NB4 (cell line): Measurements from ENCODE around the gene KIDINS220.

ENCODE experiments used
- TF ChIP-seq, protein P1 (sequence below): IDR thresholded peaks from one replicate; pipeline ENCODE4 v1.5.1; 2012; ENCODE audit warnings: low read depth, low read length
- TF ChIP-seq, protein P2 (sequence below): IDR thresholded peaks from 2 replicates; pipeline ENCODE4 v1.6.1; 2011; ENCODE audit warnings: low read depth, low read length

DNA sequence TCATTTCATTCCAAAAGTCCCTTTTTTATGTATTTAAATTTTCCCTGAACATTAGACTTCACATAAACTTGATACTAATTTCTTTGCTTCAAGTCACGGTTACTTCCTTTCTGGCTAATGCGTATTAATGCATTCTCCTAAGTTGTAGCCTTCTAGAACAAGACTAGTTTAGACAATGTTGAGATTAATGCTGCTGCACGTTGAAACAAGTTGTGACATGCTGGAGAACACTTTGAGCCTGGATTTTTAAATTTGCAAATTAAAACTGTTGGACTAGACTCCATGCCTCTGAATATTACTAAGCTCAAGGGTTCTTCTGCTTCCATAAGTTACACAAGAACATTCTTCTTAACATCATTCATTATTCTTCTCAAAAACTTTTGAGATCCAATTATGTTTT, 126.5 kb downstream of the KIDINS220 start:
- TF ChIP-seq, protein P1, sequence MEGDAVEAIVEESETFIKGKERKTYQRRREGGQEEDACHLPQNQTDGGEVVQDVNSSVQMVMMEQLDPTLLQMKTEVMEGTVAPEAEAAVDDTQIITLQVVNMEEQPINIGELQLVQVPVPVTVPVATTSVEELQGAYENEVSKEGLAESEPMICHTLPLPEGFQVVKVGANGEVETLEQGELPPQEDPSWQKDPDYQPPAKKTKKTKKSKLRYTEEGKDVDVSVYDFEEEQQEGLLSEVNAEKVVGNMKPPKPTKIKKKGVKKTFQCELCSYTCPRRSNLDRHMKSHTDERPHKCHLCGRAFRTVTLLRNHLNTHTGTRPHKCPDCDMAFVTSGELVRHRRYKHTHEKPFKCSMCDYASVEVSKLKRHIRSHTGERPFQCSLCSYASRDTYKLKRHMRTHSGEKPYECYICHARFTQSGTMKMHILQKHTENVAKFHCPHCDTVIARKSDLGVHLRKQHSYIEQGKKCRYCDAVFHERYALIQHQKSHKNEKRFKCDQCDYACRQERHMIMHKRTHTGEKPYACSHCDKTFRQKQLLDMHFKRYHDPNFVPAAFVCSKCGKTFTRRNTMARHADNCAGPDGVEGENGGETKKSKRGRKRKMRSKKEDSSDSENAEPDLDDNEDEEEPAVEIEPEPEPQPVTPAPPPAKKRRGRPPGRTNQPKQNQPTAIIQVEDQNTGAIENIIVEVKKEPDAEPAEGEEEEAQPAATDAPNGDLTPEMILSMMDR, result no peak
- TF ChIP-seq, protein P2, sequence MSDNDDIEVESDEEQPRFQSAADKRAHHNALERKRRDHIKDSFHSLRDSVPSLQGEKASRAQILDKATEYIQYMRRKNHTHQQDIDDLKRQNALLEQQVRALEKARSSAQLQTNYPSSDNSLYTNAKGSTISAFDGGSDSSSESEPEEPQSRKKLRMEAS, result no peak
